Glutamatergic neuron (in vitro differentiated cells): Measurements from ENCODE around the gene ENDOU. TPM values are rescaled to one million over a fixed set of nuclear protein-coding genes. Genes with fewer than 3 reads are reported as not detected.
A peak's percentile ranks its signal among the peaks of the same experiment; 100 is the strongest.

Experiments used
- DNase-seq: peaks from one replicate; pipeline ENCODE4 v3.0.0; 2022
- H3K27ac Mint-ChIP-seq: one replicate; pipeline ENCODE4 v1.8.0; 2020; ENCODE audit warnings: mild to moderate bottlenecking, mixed read lengths, inconsistent platforms; ENCODE audit not compliant: unreplicated experiment
- H3K27me3 Mint-ChIP-seq: one replicate; pipeline ENCODE4 v1.8.0; 2020; ENCODE audit warnings: mild to moderate bottlenecking, moderate library complexity, mixed read lengths, inconsistent platforms; ENCODE audit not compliant: unreplicated experiment
- H3K36me3 Mint-ChIP-seq: one replicate; pipeline ENCODE4 v1.8.0; 2020; ENCODE audit warnings: mild to moderate bottlenecking, mixed read lengths, inconsistent platforms; ENCODE audit not compliant: unreplicated experiment
- H3K4me1 Mint-ChIP-seq: one replicate; pipeline ENCODE4 v1.8.0; 2020; ENCODE audit warnings: mild to moderate bottlenecking, low read depth, mixed read lengths, inconsistent platforms; ENCODE audit not compliant: unreplicated experiment
- H3K4me3 Mint-ChIP-seq: one replicate; pipeline ENCODE4 v1.8.0; 2020; ENCODE audit warnings: mild to moderate bottlenecking, mixed read lengths, inconsistent platforms; ENCODE audit not compliant: unreplicated experiment
- H3K9me3 Mint-ChIP-seq: one replicate; pipeline ENCODE4 v1.8.0; 2020; ENCODE audit warnings: mild to moderate bottlenecking, moderate library complexity, mixed read lengths, inconsistent platforms; ENCODE audit not compliant: unreplicated experiment
- total RNA-seq: library from RNA; stranded (reverse); fragmentation: NEBNext Ultra II Directional; extraction: Animal tissue kit (Norgen Biotek cat#: 25700); gene quantifications from one replicate; pipeline ENCODE4 v1.2.1, GENCODE V29; 2021; ENCODE audit not compliant: unreplicated experiment
- TF ChIP-seq, protein P1 (sequence below): fragments of 200-600 bp; sonication (generic); IDR thresholded peaks from one replicate; pipeline ENCODE4 v1.5.0; 2021; ENCODE audit not compliant: partially characterized antibody, unreplicated experiment

The ENDOU gene
- total RNA-seq, 1 donor from 2014 or later = not detected

DNA sequence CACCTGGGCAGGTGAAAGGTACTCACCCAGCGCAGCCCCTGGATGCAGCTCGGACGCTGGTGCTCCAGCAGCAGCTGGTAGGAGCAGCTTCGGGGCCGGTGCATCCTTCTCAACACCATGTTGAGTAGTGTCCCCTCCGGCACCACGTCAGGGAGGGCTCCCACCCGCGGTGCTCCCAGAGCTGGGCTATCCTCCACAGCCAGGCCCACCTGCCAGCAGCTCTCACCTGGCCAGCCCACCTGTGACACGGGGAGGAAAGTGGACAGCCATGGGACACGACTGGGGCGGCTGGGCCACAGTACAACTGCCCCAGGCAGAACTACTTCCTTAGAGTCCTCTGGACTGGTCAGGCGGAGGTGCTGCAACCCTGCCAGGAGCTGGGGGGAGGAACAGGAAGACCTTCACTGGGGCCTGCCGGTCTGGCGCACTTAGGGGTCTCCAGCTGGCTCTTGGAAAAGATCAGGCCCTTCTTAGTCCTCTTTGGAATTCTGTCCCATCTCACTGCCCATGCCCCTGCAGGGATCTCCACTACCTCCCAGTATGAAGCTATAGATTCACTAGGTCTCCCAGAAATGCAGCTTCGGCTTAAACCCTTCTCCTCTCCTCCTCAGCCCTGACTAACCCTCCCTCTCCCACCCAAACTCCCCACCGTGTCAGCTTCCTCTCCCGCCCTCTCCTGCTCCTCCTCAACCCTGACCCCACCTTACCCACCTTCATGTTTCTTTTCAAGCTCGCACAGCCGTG is 32.7 kb upstream of the ENDOU start:
- TF ChIP-seq, protein P1, sequence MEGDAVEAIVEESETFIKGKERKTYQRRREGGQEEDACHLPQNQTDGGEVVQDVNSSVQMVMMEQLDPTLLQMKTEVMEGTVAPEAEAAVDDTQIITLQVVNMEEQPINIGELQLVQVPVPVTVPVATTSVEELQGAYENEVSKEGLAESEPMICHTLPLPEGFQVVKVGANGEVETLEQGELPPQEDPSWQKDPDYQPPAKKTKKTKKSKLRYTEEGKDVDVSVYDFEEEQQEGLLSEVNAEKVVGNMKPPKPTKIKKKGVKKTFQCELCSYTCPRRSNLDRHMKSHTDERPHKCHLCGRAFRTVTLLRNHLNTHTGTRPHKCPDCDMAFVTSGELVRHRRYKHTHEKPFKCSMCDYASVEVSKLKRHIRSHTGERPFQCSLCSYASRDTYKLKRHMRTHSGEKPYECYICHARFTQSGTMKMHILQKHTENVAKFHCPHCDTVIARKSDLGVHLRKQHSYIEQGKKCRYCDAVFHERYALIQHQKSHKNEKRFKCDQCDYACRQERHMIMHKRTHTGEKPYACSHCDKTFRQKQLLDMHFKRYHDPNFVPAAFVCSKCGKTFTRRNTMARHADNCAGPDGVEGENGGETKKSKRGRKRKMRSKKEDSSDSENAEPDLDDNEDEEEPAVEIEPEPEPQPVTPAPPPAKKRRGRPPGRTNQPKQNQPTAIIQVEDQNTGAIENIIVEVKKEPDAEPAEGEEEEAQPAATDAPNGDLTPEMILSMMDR = no peak
- peaks cover 7% of the 10 kb centered on the region for H3K27me3 Mint-ChIP-seq
- H3K4me3 Mint-ChIP-seq = peak overlapping the region; percentile 20
- DNase-seq = no peak
- H3K36me3 Mint-ChIP-seq = no peaks in the 10 kb centered on the region
- H3K9me3 Mint-ChIP-seq = peaks cover 5% of the 10 kb centered on the region
- H3K27ac Mint-ChIP-seq = no peak overlapping the region
- peaks cover 8% of the 10 kb centered on the region for H3K4me1 Mint-ChIP-seq

DNA sequence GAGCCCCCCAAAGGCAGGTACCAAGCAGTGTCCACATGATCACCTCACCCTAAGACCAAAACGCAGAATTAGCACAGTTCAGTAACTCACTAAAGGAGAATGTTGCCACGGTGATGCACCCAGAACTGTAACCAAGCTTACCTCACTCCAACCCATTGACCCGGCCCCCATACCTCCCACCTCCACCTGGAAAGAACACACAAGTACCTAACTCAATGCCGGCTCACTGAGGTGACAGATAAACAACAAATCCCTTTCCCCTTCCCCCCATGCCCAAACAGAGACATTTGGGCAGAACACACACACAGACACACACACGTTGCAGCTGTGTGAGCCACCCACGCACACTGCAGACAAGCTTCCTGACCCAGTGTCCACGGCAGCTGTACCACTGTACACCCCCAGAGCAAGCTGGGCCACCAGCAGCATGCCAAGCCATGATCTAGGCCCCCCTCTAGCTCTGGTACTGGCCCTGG is 32.1 kb upstream of the ENDOU start:
- Mint-ChIP-seq H3K4me1 (peaks cover 2% of the 10 kb centered on the region), H3K27me3 (peaks cover 6% of the 10 kb centered on the region), H3K4me3 (peak overlapping the region; percentile 14), H3K36me3 (no peaks in the 10 kb centered on the region), H3K27ac (no peak overlapping the region), H3K9me3 (peaks cover 5% of the 10 kb centered on the region)
- no peak for DNase-seq
- TF ChIP-seq, protein P1 = no peak

DNA sequence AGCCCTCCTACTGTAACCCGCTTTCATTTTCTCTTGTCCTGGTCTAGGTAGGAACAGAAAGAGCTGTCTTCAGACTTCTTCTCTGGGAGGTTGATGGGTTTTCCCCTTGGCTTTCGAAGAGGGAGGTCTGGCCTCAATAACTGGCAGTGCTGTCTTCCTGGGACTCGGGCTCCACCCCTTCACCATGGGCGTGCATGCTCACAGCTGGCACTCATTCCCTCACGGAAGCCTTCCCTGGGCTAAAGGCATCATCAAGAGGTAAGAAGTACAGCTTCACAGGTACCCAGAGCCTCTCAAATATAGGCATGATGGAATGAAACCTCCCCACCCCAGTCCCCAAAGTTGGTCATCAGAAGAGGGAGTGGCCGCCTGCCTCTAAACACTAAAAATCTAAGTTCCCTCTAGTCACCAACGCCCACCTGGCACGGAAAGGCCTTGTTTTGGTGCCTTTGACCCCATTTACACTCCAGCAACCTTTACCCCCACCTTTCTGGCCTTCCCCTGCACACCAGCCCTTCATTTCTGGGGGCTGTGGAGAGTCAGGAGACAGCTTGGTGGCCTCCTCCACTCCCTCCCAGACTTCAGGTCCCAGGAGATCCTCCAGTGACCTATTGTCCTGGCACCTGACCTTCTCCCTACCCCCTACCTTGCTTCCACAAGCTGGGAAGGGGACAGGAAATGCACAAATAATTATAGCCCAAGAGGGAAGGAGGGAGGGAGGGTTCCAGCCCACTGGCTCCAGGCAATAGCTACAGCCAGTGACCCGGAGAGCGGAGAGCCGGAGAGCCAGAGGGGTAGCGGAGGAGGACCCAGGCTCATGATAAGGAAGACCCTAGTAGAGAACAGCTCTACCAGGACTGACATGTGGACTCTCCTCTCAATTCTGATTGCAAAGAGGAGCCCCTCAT is 30.6 kb upstream of the ENDOU start:
- no peak overlapping the region for H3K4me3 Mint-ChIP-seq
- peaks cover 4% of the 10 kb centered on the region for H3K27me3 Mint-ChIP-seq
- H3K36me3 Mint-ChIP-seq = no peaks in the 10 kb centered on the region
- TF ChIP-seq, protein P1 = no peak
- DNase-seq = no peak
- H3K27ac Mint-ChIP-seq = no peak overlapping the region
- H3K4me1 Mint-ChIP-seq = no peaks in the 10 kb centered on the region
- peaks cover 4% of the 10 kb centered on the region for H3K9me3 Mint-ChIP-seq

DNA sequence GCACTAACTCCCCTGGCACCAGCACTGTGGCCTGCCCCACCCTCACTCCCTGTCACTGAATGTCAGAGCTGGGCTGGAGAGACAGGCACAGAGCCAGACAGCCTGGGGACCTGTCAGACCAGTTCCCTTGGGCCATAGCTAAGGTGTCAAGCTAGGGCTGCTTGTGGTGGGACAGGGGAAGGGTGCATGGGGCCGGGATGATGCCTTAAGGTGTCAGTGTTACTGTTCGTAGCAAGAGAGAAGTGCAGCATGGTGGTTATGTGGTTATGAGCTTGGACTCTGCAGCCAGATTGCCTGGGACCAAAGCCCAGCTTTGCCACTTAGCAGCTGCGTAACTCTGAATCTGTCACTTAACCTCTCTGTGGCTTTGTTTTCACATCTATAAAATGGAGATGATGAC is 29.6 kb upstream of the ENDOU start:
- no peaks in the 10 kb centered on the region for H3K4me1 Mint-ChIP-seq
- H3K27ac Mint-ChIP-seq = no peak overlapping the region
- TF ChIP-seq, protein P1 = no peak
- H3K36me3 Mint-ChIP-seq = no peaks in the 10 kb centered on the region
- DNase-seq = no peak
- H3K9me3 Mint-ChIP-seq = peaks cover 4% of the 10 kb centered on the region
- H3K27me3 Mint-ChIP-seq = peaks cover 4% of the 10 kb centered on the region
- H3K4me3 Mint-ChIP-seq = no peak overlapping the region
